ENCODE results near the gene SLAIN2.

DNA sequence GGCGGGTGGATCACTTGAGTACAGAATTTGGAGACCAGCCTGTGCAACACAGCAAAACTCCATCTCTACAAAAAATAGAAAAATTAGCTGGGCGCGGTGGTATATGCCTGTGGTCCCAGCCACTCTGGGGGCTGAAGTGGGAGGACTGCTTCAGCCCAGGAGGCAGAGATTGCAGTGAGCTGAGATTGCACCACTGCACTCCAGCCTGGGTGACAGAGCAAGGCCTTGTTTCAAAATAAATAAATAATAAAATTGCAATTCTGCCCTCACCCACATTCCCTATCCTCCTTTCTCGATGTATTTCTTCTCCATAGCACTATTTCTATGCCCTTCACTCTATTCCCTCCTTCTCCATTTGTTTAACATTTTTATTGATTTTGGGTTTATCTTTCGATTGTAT, 8.7 kb upstream of the SLAIN2 start:
- TF ChIP-seq, protein P1, sequence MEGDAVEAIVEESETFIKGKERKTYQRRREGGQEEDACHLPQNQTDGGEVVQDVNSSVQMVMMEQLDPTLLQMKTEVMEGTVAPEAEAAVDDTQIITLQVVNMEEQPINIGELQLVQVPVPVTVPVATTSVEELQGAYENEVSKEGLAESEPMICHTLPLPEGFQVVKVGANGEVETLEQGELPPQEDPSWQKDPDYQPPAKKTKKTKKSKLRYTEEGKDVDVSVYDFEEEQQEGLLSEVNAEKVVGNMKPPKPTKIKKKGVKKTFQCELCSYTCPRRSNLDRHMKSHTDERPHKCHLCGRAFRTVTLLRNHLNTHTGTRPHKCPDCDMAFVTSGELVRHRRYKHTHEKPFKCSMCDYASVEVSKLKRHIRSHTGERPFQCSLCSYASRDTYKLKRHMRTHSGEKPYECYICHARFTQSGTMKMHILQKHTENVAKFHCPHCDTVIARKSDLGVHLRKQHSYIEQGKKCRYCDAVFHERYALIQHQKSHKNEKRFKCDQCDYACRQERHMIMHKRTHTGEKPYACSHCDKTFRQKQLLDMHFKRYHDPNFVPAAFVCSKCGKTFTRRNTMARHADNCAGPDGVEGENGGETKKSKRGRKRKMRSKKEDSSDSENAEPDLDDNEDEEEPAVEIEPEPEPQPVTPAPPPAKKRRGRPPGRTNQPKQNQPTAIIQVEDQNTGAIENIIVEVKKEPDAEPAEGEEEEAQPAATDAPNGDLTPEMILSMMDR (IDR thresholded peaks at IDR 0.05): no peak
- TF ChIP-seq POLR2A (IDR thresholded peaks at IDR 0.05): no peak

Measured in heart left ventricle (tissue), 13 donors.